SW480 (cell line): ENCODE data around the gene ZNF823.
"Not testable (repeated sequence)": the region's sequence is repeated elsewhere in the genome, so short reads cannot be mapped to it uniquely, and the experiment has no call there.

ENCODE experiments used
- DNase-seq: peaks from one replicate; pipeline ENCODE4 v3.0.0-alpha.2; 2016; ENCODE audit warnings: low spot score

Gene ZNF823

GRCh38 chr19:11738746-11739620, at the start of gene ZNF823:
TSS of gene ZNF823 (minus strand) at chr19:11738946. CDS start at chr19:11738819, 127 bp downstream.
- peak; percentile 98 for DNase-seq

- no peak for DNase-seq
Observed at GRCh38 chr19:11787536-11787935, 48.8 kb upstream of the ZNF823 start.

- no peak for DNase-seq
Observed at GRCh38 chr19:11784356-11784755, 45.6 kb upstream of the ZNF823 start.

- no peak for DNase-seq
Observed at GRCh38 chr19:11783767-11784166, 45.0 kb upstream of the ZNF823 start.

GRCh38 chr19:11781295-11782057, 42.7 kb upstream of the ZNF823 start:
- DNase-seq: no peak

- no peak for DNase-seq
Observed at GRCh38 chr19:11780431-11781020, 41.8 kb upstream of the ZNF823 start.

GRCh38 chr19:11776669-11777068, 37.9 kb upstream of the ZNF823 start:
- DNase-seq: not testable (repeated sequence)

GRCh38 chr19:11771520-11771919, 32.8 kb upstream of the ZNF823 start:
- DNase-seq: not testable (repeated sequence)

GRCh38 chr19:11769995-11770394, 31.2 kb upstream of the ZNF823 start:
- DNase-seq: no peak

- DNase-seq: peak; percentile 50
Observed at GRCh38 chr19:11767633-11768133, 28.9 kb upstream of the ZNF823 start.

GRCh38 chr19:11766597-11767591, 28.1 kb upstream of the ZNF823 start, which contains the start of gene ZNF441:
TSS of gene ZNF441 (plus strand) at chr19:11767000. CDS start at chr19:11767194, 194 bp downstream.
- DNase-seq: peak; percentile 98

GRCh38 chr19:11763611-11764010, 24.9 kb upstream of the ZNF823 start:
- DNase-seq: no peak

GRCh38 chr19:11763117-11763516, 24.4 kb upstream of the ZNF823 start:
- no peak for DNase-seq

- DNase-seq: no peak
Observed at GRCh38 chr19:11759805-11760204, 21.1 kb upstream of the ZNF823 start.

GRCh38 chr19:11756965-11757364, 18.2 kb upstream of the ZNF823 start:
- no peak for DNase-seq

- DNase-seq: no peak
Observed at GRCh38 chr19:11754663-11755062, 15.9 kb upstream of the ZNF823 start.

- no peak for DNase-seq
Observed at GRCh38 chr19:11752244-11752736, 13.5 kb upstream of the ZNF823 start.

- no peak for DNase-seq
Observed at GRCh38 chr19:11749751-11750150, 11.0 kb upstream of the ZNF823 start.

- no peak for DNase-seq
Observed at GRCh38 chr19:11747277-11747676, 8.5 kb upstream of the ZNF823 start.

GRCh38 chr19:11745869-11746268, 7.1 kb upstream of the ZNF823 start:
- no peak for DNase-seq
